Measurements from ENCODE around the gene TMEM151B.

GRCh38 chr6:44235269-44235668, 35.0 kb upstream of the TMEM151B start:
- TF ChIP-seq POLR2A (IDR thresholded peaks at IDR 0.05): no peak
- TF ChIP-seq, protein P1, sequence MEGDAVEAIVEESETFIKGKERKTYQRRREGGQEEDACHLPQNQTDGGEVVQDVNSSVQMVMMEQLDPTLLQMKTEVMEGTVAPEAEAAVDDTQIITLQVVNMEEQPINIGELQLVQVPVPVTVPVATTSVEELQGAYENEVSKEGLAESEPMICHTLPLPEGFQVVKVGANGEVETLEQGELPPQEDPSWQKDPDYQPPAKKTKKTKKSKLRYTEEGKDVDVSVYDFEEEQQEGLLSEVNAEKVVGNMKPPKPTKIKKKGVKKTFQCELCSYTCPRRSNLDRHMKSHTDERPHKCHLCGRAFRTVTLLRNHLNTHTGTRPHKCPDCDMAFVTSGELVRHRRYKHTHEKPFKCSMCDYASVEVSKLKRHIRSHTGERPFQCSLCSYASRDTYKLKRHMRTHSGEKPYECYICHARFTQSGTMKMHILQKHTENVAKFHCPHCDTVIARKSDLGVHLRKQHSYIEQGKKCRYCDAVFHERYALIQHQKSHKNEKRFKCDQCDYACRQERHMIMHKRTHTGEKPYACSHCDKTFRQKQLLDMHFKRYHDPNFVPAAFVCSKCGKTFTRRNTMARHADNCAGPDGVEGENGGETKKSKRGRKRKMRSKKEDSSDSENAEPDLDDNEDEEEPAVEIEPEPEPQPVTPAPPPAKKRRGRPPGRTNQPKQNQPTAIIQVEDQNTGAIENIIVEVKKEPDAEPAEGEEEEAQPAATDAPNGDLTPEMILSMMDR (IDR thresholded peaks at IDR 0.05): no peak
